Endothelial cell of umbilical vein (primary cell): ENCODE measurements around the gene OARD1. TPM values are rescaled to one million over a fixed set of nuclear protein-coding genes. Genes with fewer than 3 reads are reported as not detected.

Experiments
- BruUV-seq: library from RNA; stranded (reverse); fragments of 400-500 nt; replicated peaks from 2 replicates; lab custom pipeline; 2021; lab: Mats Ljungman, UMichigan
- CTCF ChIA-PET: fragments of 300-600, 350-600 bp; sonication (Branson Sonifier 250); formaldehyde crosslinking; loops from one replicate; lab custom pipeline; 2021; ENCODE audit warnings: antibody characterized with exemption, inconsistent platforms; lab: Charles Lee
- POLR2A ChIA-PET: fragments of 300-600, 350-600 bp; sonication (Branson Sonifier 250); formaldehyde crosslinking; loops from one replicate; lab custom pipeline; 2021; ENCODE audit warnings: antibody characterized with exemption, inconsistent platforms; lab: Charles Lee
- DNase-seq: peaks from one replicate; pipeline ENCODE4 v3.0.0-alpha.2; 2011; ENCODE audit warnings: low read depth, low spot score
- FAIRE-seq: peaks from 2 replicates; lab custom pipeline; 2011; peaks lifted over from hg19 to GRCh38; lab: Jason Lieb, UNC
- H2AFZ ChIP-seq: 2 replicates; pipeline ENCODE4 v1.6.0; 2012; ENCODE audit warnings: low read depth, low read length, control low read depth, inconsistent platforms
- H3K27ac ChIP-seq: 2 replicates; pipeline ENCODE4 v1.5.1; 2011; ENCODE audit warnings: low read depth, mild to moderate bottlenecking, control low read depth, low read length, moderate library complexity; ENCODE audit not compliant: insufficient read depth
- H3K27me3 ChIP-seq, 2 experiments: 2 replicates each; pipeline versions ENCODE4 v1.6.0 to v1.6.1; 2011; ENCODE audit warnings: low read length in 2 of 2, mixed read lengths in 1 of 2; ENCODE audit not compliant: control insufficient read depth in 2 of 2, insufficient read depth in 2 of 2
- H3K36me3 ChIP-seq, 2 experiments: 2 replicates in 1 of 2; 3 replicates in 1 of 2; pipeline ENCODE4 v1.5.1; 2011; ENCODE audit warnings: low read length in 2 of 2, mild to moderate bottlenecking in 1 of 2, moderate library complexity in 1 of 2; ENCODE audit not compliant: control insufficient read depth in 2 of 2, insufficient read depth in 2 of 2; ENCODE audit errors: extremely low read depth in 1 of 2
- H3K4me1 ChIP-seq: 3 replicates; pipeline ENCODE4 v1.5.1; 2011; ENCODE audit warnings: mild to moderate bottlenecking, low read length; ENCODE audit not compliant: control insufficient read depth, insufficient read depth; ENCODE audit errors: extremely low read depth
- H3K4me2 ChIP-seq: 2 replicates; pipeline ENCODE4 v1.6.1; 2011; ENCODE audit warnings: low read length, control low read depth, mixed read lengths; ENCODE audit not compliant: insufficient read depth
- H3K4me3 ChIP-seq, 3 experiments: fragments of 200-600 bp in 1 of 3; sonication (generic), shearing (Covaris generic) in 1 of 3; replicated peaks in 1 of 3; 2 replicates each; pipeline ENCODE4 v1.5.1; 2011 to 2016; ENCODE audit warnings: control low read depth in 3 of 3, low read length in 3 of 3, mild to moderate bottlenecking in 2 of 3, inconsistent platforms in 1 of 3, low read depth in 1 of 3, moderate library complexity in 1 of 3; ENCODE audit not compliant: insufficient read depth in 1 of 3
- H3K79me2 ChIP-seq: 2 replicates; pipeline ENCODE4 v1.6.0; 2012; ENCODE audit warnings: low read length, inconsistent platforms; ENCODE audit not compliant: control insufficient read depth, insufficient read depth
- H3K9ac ChIP-seq: replicated peaks from 2 replicates; pipeline ENCODE3; 2011; ENCODE audit warnings: low read length, control low read depth; ENCODE audit not compliant: insufficient read depth; ENCODE audit errors: extremely low read depth
- H3K9me1 ChIP-seq: replicated peaks from 3 replicates; pipeline ENCODE4 v1.6.0; 2011; ENCODE audit warnings: mild to moderate bottlenecking, low read length; ENCODE audit not compliant: control insufficient read depth, insufficient read depth; ENCODE audit errors: extremely low read depth
- H3K9me3 ChIP-seq: replicated peaks from 2 replicates; pipeline ENCODE4 v1.5.1; 2012; ENCODE audit warnings: low read length, inconsistent platforms; ENCODE audit not compliant: control insufficient read depth, insufficient read depth
- H4K20me1 ChIP-seq: replicated peaks from 2 replicates; pipeline ENCODE3; 2011; ENCODE audit warnings: mild to moderate bottlenecking, low read length; ENCODE audit not compliant: control insufficient read depth, insufficient read depth; ENCODE audit errors: extremely low read depth
- CTCF ChIP-seq, 2 donors: IDR thresholded peaks; 1 replicate in 1 of 2; 2 replicates in 1 of 2; pipeline ENCODE4 v1.5.1; 2011; ENCODE audit warnings: low read length in 2 of 2, mild to moderate bottlenecking in 2 of 2, moderate library complexity in 2 of 2, control low read depth in 1 of 2, inconsistent platforms in 1 of 2, low read depth in 1 of 2; ENCODE audit not compliant: insufficient read depth in 1 of 2; ENCODE audit errors: extremely low read depth in 1 of 2
- EZH2 ChIP-seq: IDR thresholded peaks from 2 replicates; pipeline ENCODE4 v1.6.1; 2012; ENCODE audit warnings: borderline replicate concordance, low read depth, mild to moderate bottlenecking, moderate library complexity, low read length, inconsistent platforms; ENCODE audit not compliant: severe bottlenecking
- FOS ChIP-seq: IDR thresholded peaks from 2 replicates; pipeline ENCODE4 v1.6.1; 2011; ENCODE audit warnings: mild to moderate bottlenecking, low read length, moderate library complexity, borderline replicate concordance; ENCODE audit not compliant: insufficient read depth
- GATA2 ChIP-seq: IDR thresholded peaks from 2 replicates; pipeline ENCODE4 v1.7.0; 2011; ENCODE audit warnings: low read depth, mild to moderate bottlenecking, moderate library complexity, mixed read lengths, low read length; ENCODE audit not compliant: insufficient read length, insufficient read depth
- JUN ChIP-seq: IDR thresholded peaks from 2 replicates; pipeline ENCODE4 v1.6.1; 2011; ENCODE audit warnings: borderline replicate concordance, low read depth; ENCODE audit not compliant: insufficient read length, insufficient read depth
- MAX ChIP-seq: IDR thresholded peaks from 2 replicates; pipeline ENCODE4 v1.6.1; 2011; ENCODE audit not compliant: insufficient read depth, insufficient read length
- MYC ChIP-seq: IDR thresholded peaks from one replicate; pipeline ENCODE4 v1.6.1; 2011; ENCODE audit warnings: mild to moderate bottlenecking, low read depth, low read length
- POLR2A ChIP-seq: IDR thresholded peaks from 2 replicates; pipeline ENCODE4 v1.6.1; 2012; ENCODE audit warnings: low read depth, mild to moderate bottlenecking, control low read depth, low read length
- POLR2AphosphoS5 ChIP-seq: IDR thresholded peaks from 2 replicates; pipeline ENCODE4 v1.6.1; 2012; ENCODE audit warnings: low read depth, mild to moderate bottlenecking, control low read depth, low read length, moderate library complexity; ENCODE audit not compliant: insufficient read depth
- dilution Hi-C: fragments of 300-500 bp; cut with MboI; formaldehyde crosslinking; loops from one replicate; pipeline ENCODE4 v1.15.0; 2019; ENCODE audit warnings: low sequenced_read_pairs; ENCODE audit not compliant: extremely low pct_ligation_motif_present
- intact Hi-C: fragments of 100-400 bp; cut with micrococcal nuclease; formaldehyde crosslinking; loops from one replicate; pipeline ENCODE4 v1.10.0; 2022
- polyA plus RNA-seq, 4 experiments: library from polyadenylated mRNA; depleted of rRNA in 3 of 4; stranded (reverse) in 3 of 4; unstranded in 1 of 4; fragments of >200 nt; gene quantifications; 2 replicates each; pipeline versions ENCODE4 v1.2.1 to v1.2.3, GENCODE V29; 2011 to 2012; ENCODE audit warnings: missing spikeins in 1 of 4
- total RNA-seq: library from RNA; stranded (reverse); gene quantifications from 2 replicates; pipeline ENCODE4 v1.2.3, GENCODE V29; 2021

The OARD1 gene
- total and polyA plus RNA-seq, 2 donors (not counting 3 experiments of a cell fraction or from before 2014, with no cell fraction given), result 5.2 to 13.0 TPM

GRCh38 chr6:41059556-41059955 is 12.6 kb downstream of the OARD1 start:
- no peak for FAIRE-seq
- no peaks in the 10 kb centered on the region for H3K9me1 ChIP-seq
- no peaks in the 10 kb centered on the region for H3K36me3 ChIP-seq
- CTCF ChIA-PET, result interaction anchor here (1.0 kb wide), 1 partner anchor 122 kb away, joined by 3 read pairs; no protein-coding TSS in a partner anchor
- BruUV-seq, result no TSS peak
- dilution Hi-C loops, result no loop called here
- TF ChIP-seq JUN (no peak), EZH2 (no peak), POLR2A (no peak), POLR2AphosphoS5 (no peak), MYC (no peak), GATA2 (no peak), MAX (no peak), CTCF (IDR thresholded peaks at IDR 0.05; ENCODE audit: extremely low read depth in 1 of 2, insufficient read depth in 1 of 2, low read depth in 1 of 2, low read length in 2 of 2) (no peak), FOS (no peak)
- H3K27me3 ChIP-seq, result peaks cover 0 to 2% of the 10 kb centered on the region in 2 experiments
- no peaks in the 10 kb centered on the region for H3K9me3 ChIP-seq
- H3K79me2 ChIP-seq, result no peaks in the 10 kb centered on the region
- H3K9ac ChIP-seq, result no peak overlapping the region
- no peak overlapping the region for H3K4me3 ChIP-seq
- H3K4me2 ChIP-seq, result no peak overlapping the region
- POLR2A ChIA-PET, result no interaction called here
- intact Hi-C loops, result no loop called here
- H2AFZ ChIP-seq, result no peak overlapping the region
- H3K4me1 ChIP-seq, result peaks cover 5% of the 10 kb centered on the region
- DNase-seq, result no peak
- no peaks in the 10 kb centered on the region for H4K20me1 ChIP-seq
- H3K27ac ChIP-seq, result no peak overlapping the region
